CD4-positive, alpha-beta T cell treated with Interleukin-6 at 100 ng/mL for 8 hours (primary cell): Measurements from ENCODE around the gene TIMP4.

ENCODE experiments used
- DNase-seq: peaks from one replicate; pipeline ENCODE4 v3.0.0-alpha.2; 2020; ENCODE audit warnings: mixed read lengths, low spot score

The TIMP4 gene

DNA sequence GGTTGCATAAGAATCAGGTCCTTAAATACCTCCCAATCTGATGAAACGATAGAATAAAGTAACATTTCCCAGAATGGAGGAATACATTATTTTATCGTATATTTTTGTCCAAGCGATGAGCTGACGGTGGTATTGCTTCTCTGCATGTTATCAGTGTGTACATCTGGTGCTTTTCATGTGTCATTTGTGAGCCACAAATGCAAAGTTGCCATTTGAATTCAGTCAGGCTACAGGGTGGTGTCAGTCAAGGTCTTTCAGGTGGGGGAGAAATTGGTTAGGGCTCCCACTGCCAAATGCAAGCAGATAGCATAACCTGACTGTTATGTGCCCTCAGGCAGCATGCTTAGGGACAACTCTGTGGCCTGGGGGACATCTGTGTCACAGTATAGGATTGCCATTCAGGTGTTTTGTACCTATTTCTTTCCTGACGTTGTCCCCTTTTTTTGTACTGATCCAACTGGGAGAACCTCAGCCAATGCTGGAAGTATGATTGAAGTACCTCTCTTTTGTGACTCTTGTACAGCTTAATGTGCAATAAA, 26.5 kb upstream of the TIMP4 start:
- DNase-seq = no peak

GRCh38 chr3:12184541-12184940, 25.8 kb upstream of the TIMP4 start:
- no peak for DNase-seq

DNA sequence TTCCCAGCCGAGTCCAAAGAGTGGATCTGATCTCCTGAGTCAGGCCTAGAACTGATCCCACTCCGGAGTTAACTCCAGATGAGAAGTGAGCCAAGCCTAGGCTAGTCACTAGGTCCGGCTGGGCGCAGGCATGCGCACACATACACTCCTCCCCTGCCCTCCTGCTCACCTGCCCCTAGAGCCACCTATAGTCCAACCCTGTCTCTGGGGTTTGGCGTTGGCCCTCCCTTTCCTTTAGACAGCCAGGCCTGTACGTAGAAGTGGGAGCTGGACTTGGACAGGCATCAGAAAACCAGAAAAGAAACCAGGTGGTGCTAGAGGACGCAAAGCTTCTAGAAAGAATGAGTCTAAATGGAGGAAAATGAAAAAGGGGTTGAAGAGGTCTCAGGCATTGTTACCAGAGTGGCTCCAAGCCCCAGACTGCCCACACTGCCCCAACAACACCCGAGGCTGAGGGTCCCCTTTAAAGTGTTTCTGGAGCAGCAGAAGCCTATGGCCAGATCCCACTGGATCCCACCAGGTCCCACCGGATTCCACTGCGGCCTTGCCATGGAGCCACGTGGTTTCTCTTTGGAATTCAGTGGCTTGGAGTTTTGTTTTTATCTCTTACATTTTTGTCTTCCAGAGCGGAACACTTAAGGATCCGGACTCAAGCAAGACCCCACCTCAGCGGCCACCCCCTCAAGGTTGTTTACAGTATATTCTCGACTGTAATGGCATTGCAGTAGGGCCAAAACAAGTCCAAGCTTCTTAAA, 24.2 kb upstream of the TIMP4 start:
- no peak for DNase-seq

GRCh38 chr3:12181806-12182205, 23.1 kb upstream of the TIMP4 start:
- no peak for DNase-seq

DNA sequence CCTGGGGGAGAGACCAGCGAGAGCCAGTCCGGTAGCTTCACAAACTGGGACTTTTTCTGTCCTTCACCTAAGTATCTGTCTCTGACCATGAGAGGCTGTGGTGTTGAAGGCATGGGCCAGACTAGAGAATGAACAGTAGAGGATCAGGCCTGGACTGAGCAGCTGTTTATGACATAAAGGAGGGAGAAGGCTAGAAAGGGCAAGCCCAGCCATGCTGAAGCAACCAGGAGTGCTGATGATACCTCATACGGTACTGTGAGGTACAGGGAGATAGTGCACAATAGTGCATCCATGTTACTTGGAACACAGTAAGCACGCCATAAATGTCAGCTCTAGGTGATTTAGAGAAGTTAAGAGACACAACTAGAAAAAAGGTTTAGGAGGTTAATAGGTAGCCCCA, 22.6 kb upstream of the TIMP4 start:
- DNase-seq = no peak

- no peak for DNase-seq
These were observed 21.9 kb upstream of the TIMP4 start for GRCh38 chr3:12180631-12181030.

DNA sequence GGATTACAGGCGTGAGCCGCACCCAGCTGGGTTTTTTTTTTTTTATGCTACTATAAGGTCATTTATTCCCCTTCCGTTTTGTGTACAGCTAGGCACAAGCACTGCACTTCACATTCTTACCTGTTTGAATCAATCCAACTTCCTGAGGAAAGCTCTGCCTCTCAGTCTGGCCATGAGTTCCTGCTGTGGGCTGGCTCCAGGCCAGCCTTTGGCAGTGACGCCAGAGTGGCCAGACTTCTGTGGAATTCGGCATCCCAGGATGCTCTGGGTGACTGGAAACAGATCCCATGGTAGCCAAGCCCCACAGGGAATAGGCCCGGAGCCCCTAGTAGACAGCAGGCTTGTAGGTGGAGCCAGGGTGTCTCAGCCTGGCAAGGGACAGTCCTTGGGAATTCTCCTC, 21.5 kb upstream of the TIMP4 start:
- DNase-seq = no peak

- no peak for DNase-seq
These were observed 20.7 kb upstream of the TIMP4 start for GRCh38 chr3:12179441-12179840.

- no peak for DNase-seq
These were observed 19.5 kb upstream of the TIMP4 start for GRCh38 chr3:12178091-12178820.

DNA sequence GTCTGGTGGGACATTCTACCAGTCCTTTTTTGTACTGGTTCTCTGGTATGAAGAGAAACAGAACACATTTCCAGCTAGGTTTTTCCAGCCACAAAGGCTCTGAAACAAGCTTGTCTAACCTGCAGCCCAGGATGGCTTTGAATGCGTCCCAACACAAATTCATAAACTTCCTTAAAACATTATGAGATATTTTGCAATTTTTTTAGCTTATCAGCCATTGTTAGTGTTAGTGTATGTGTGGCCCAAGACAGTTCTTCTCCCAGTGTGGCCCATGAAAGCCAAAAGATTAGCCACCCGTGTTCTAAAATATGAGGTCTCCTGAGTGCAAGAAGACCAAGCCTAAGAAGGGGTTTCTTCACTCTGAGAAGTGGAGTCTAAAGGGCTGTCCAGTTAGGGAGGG, 18.4 kb upstream of the TIMP4 start:
- DNase-seq = no peak

GRCh38 chr3:12175844-12176453, 17.2 kb upstream of the TIMP4 start:
- DNase-seq = no peak

DNA sequence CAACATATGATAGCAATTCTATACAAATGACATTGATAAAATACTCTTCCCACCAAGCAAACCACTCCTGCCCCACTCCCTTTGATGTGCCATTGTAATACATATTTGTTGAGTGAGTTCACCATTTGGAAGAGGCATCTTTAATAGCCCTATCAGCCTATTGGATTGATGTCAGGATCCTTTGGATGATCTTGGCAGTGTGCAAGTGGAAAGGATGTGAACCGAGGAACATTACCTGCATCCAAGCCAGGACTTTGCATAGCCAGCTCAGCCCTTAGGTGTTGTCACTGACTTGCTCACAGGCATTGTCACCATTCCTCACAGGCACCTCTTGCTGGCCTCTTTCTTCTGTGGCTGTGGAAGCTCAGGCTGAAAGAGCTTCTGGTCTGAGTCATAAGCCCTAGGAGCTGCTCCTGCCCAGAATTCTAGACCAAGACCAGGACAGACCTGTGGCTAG, 16.5 kb upstream of the TIMP4 start:
- no peak for DNase-seq

DNA sequence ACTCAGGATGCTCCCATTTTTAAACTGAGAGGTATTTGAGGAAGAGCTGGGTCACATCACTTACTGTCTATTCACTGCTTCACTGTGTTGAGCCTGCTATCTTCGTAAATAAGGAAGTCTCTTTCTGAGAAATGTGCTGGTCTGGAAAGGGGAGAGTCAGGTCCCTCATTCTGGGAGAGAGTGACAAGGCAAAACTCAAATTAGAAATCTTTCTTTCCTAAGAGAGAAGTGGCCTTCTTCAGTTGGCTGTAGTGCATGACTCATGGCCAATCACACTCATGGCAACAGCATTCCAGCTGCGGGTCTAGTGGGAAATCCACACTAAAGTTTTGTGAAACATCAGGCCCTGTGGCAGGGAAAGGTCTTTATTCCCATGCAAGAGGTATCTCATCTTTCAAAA, 11.5 kb upstream of the TIMP4 start:
- DNase-seq = no peak

- DNase-seq = no peak
These were observed 7.2 kb upstream of the TIMP4 start for GRCh38 chr3:12165909-12166308.

DNA sequence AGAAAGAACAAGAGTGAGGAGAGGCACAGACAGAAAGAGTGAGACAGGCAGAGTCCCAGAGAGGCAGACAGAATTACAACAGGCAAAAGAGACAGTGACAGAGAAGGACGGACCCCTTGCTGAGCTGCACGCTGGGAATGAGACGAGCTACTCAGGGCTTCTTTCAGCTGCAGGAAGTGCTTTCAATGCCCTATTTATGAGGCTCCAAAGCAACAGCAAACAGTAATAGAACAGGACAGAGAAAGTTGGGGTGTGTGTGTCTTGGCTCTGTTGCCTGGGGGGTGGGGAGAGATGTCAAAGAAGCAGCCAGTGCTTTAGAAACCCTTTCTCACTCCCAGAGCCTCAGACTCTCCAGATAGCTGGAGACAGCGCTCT, 502 bp upstream of the TIMP4 start:
- no peak for DNase-seq

DNA sequence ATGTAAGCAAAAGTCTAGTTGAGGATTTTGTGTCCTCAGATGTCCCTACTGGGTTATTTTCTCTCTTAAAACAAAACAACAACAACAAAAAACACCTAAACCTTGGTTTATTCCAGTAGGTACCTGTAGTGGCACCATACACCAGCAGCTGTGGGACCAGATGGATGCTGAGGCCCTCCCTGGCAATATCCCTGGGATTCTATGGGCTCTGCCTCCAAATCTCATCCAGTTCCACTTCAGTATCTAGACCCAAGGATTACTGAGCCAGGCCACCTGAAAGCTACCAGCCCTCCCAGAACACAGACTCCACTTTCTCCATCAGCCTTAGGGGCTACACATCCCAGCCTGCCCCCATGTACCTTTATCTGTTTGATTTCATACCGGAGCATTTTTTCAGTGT, 1.7 kb downstream of the TIMP4 start:
- DNase-seq = no peak

GRCh38 chr3:12155828-12156227, 2.9 kb downstream of the TIMP4 start:
- no peak for DNase-seq

DNA sequence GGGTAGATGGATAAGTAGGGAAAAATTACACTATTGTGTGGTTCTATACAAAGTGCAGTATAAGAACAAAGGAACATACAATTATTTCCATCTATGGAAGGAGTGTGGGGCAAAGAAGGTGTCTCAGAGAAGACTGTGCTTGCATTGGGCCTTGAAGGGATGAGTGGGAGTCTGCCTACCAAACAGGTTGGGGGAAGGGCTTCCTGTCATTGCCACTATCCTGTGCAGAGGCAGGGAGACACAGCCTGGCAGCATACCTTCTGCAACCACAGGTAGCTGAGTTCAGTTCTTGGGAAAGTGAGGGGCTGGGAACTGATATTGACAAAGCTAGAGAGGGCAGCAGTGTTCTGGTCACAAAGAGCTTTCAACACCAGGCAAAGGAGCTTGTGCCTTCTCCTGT, 3.4 kb downstream of the TIMP4 start:
- DNase-seq = no peak

- no peak for DNase-seq
These were observed 4.6 kb downstream of the TIMP4 start for GRCh38 chr3:12154151-12154550.

DNA sequence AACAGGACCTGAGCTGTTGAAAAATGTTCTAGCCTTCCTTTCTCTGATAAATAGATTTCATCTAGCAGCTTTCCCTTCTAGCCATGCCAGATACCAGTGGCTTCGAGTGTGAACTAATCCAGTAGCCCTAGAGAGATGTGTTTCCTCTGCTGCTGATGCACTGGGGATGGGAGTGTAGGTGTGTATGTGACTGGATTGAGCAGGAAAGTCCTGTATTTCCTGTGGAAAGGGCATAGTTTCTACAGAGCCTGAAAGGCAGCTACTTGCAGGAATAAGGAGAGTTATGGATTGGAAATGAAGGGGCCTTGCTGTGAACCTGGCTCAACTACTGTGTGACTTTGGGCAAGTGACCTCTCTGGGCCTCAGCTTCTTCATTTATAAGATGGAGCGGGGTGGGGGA, 8.6 kb downstream of the TIMP4 start:
- no peak for DNase-seq

DNA sequence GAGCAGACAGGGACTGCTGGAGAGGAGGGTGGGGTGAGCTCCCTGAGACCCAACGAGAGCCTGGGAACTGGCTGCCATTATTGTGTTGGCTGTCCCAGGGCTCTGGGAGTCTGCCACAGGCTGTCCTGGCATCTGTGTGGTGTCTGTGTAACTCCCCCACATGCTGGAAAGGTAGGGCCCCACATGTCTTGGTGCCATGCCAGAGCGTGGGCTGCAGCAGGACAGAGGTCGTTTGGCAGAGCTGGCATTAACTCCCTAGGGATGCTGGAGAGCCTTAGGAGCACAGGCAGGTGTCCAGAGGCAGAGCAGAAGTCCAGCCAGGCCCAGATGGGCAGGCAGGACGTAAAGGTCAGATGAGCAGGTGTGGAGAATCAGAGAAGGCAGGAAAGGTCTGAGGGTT, 9.7 kb downstream of the TIMP4 start:
- no peak for DNase-seq

DNA sequence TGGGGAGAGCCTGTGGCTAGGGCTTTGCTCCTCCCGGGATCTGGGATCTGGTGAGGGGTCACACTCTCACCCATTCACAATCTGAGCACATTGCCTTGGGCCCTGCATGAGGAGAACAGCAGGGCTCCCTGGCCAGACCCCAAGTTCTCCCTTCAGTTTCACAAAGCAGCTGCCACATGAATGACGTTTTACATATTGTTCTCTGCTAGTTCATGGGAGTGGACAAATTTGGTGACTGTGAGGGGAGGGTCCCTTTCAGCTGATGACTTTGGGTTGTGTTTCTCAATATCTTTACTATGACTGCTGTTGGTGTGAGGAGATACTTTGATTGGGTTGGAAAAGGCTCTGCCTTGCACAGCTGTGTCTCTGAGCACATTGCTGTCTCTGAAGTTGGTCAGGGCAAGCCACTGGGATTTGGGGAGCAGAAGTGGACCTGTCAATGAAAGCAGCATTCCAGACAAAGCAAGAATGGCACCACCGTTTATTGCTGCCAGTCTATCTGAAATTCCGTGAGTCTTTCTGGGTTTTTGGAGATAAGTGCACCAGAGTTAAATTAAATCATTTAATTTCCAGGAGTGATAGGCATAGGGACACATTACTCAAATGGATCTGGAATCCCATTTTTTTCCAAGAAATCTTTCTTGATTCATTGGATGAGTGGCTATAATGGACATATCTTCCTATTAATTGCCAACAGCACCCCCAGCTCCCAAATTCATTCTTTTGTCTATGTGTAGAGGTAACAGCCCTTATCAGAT, 10.3 kb downstream of the TIMP4 start:
- no peak for DNase-seq
